IMR-90 (cell line): ENCODE data around the gene MGLL. TPM values are rescaled to one million over a fixed set of nuclear protein-coding genes. Genes with fewer than 3 reads are reported as not detected.

Experiments
- ATAC-seq: fragments of 200-7000 bp; cut with Tn5 transposase; 2 replicates; pipeline ENCODE4 v1.9.1; 2020; ENCODE audit warnings: low read depth, mild to moderate bottlenecking, moderate library complexity
- BruUV-seq: library from RNA; stranded (reverse); fragments of 400-500 nt; replicated peaks from 2 replicates; lab custom pipeline; 2021; lab: Mats Ljungman, UMichigan
- CTCF ChIA-PET: fragments of 300-600 bp; formaldehyde crosslinking; extraction: SDS; loops from one replicate; lab custom pipeline; 2021; ENCODE audit warnings: antibody characterized with exemption; lab: Yijun Ruan, JAX
- POLR2A ChIA-PET: fragments of 300-600 bp; sonication (Branson Sonifier 250); formaldehyde crosslinking; loops from one replicate; lab custom pipeline; 2022; ENCODE audit warnings: antibody characterized with exemption; ENCODE audit not compliant: unreplicated experiment; lab: Charles Lee
- DNase-seq: peaks from one replicate; pipeline ENCODE4 v3.0.0; 2013
- H2AFZ ChIP-seq: replicated peaks from 2 replicates; pipeline ENCODE3; 2013; ENCODE audit warnings: low read length, mild to moderate bottlenecking; ENCODE audit not compliant: poor library complexity
- H2AK5ac ChIP-seq: 2 replicates; pipeline ENCODE4 v1.6.1; 2013; ENCODE audit warnings: low read depth, low read length, inconsistent platforms
- H2AK9ac ChIP-seq: replicated peaks from 2 replicates; pipeline ENCODE3; 2013; ENCODE audit warnings: mild to moderate bottlenecking, low read depth, low read length, moderate library complexity; ENCODE audit not compliant: poor library complexity
- H2BK120ac ChIP-seq: 2 replicates; pipeline ENCODE4 v1.6.1; 2013; ENCODE audit warnings: low read depth, low read length, inconsistent platforms
- H2BK15ac ChIP-seq: 3 replicates; pipeline ENCODE4 v1.6.1; 2013; ENCODE audit warnings: low read depth, low read length, inconsistent platforms
- H2BK20ac ChIP-seq: 2 replicates; pipeline ENCODE4 v1.6.1; 2013; ENCODE audit warnings: low read depth, mild to moderate bottlenecking, inconsistent platforms, low read length, moderate library complexity
- H2BK5ac ChIP-seq: 2 replicates; pipeline ENCODE4 v1.6.1; 2013; ENCODE audit warnings: mild to moderate bottlenecking, low read depth, low read length, inconsistent platforms; ENCODE audit not compliant: poor library complexity, severe bottlenecking
- H3K14ac ChIP-seq: replicated peaks from 2 replicates; pipeline ENCODE4 v1.6.1; 2013; ENCODE audit warnings: low read depth, low read length, inconsistent platforms
- H3K18ac ChIP-seq: 2 replicates; pipeline ENCODE4 v1.6.1; 2013; ENCODE audit warnings: low read depth, low read length, control low read depth
- H3K23ac ChIP-seq: 2 replicates; pipeline ENCODE4 v1.6.1; 2013; ENCODE audit warnings: low read depth, low read length, inconsistent platforms
- H3K27ac ChIP-seq: 2 replicates; pipeline ENCODE4 v1.5.1; 2013; ENCODE audit warnings: mild to moderate bottlenecking, control low read depth, low read length; ENCODE audit not compliant: insufficient read depth
- H3K27me3 ChIP-seq: 2 replicates; pipeline ENCODE4 v1.6.1; 2013; ENCODE audit warnings: low read length; ENCODE audit not compliant: control insufficient read depth, insufficient read depth
- H3K36me3 ChIP-seq: 2 replicates; pipeline ENCODE4 v1.6.1; 2013; ENCODE audit warnings: low read length, mixed read lengths; ENCODE audit not compliant: control insufficient read depth, insufficient read depth
- H3K4ac ChIP-seq: 2 replicates; pipeline ENCODE4 v1.6.1; 2013; ENCODE audit warnings: low read depth, low read length, inconsistent platforms
- H3K4me1 ChIP-seq: 2 replicates; pipeline ENCODE4 v1.6.1; 2013; ENCODE audit warnings: low read length, mixed read lengths; ENCODE audit not compliant: control insufficient read depth, insufficient read depth
- H3K4me2 ChIP-seq: 2 replicates; pipeline ENCODE4 v1.6.1; 2013; ENCODE audit warnings: low read depth, mild to moderate bottlenecking, control low read depth, low read length, moderate library complexity
- H3K4me3 ChIP-seq: 2 replicates; pipeline ENCODE4 v1.5.1; 2013; ENCODE audit warnings: low read depth, mild to moderate bottlenecking, control low read depth, low read length, moderate library complexity; ENCODE audit not compliant: insufficient read depth
- H3K56ac ChIP-seq: 2 replicates; pipeline ENCODE4 v1.6.1; 2013; ENCODE audit warnings: low read length, inconsistent platforms; ENCODE audit not compliant: insufficient read depth; ENCODE audit errors: extremely low read depth
- H3K79me1 ChIP-seq, 2 experiments: 2 replicates each; pipeline ENCODE4 v1.6.1; 2013; ENCODE audit warnings: low read length in 2 of 2, inconsistent platforms in 1 of 2, low read depth in 1 of 2
- H3K9ac ChIP-seq: 2 replicates; pipeline ENCODE4 v1.6.1; 2013; ENCODE audit warnings: low read depth, low read length, control low read depth
- H3K9me1 ChIP-seq: 2 replicates; pipeline ENCODE4 v1.6.1; 2013; ENCODE audit warnings: low read length, inconsistent platforms; ENCODE audit not compliant: insufficient read depth
- H3K9me3 ChIP-seq: 2 replicates; pipeline ENCODE4 v1.6.1; 2013; ENCODE audit warnings: low read length; ENCODE audit not compliant: control insufficient read depth, insufficient read depth
- H4K20me1 ChIP-seq: 2 replicates; pipeline ENCODE4 v1.6.1; 2013; ENCODE audit warnings: low read length, inconsistent platforms; ENCODE audit not compliant: insufficient read depth
- H4K5ac ChIP-seq: 2 replicates; pipeline ENCODE4 v1.6.1; 2013; ENCODE audit warnings: mild to moderate bottlenecking, low read depth, low read length, control low read depth
- H4K8ac ChIP-seq, 2 experiments: 2 replicates each; pipeline ENCODE4 v1.6.1; 2013; ENCODE audit warnings: low read depth in 2 of 2, low read length in 2 of 2, control low read depth in 1 of 2, inconsistent platforms in 1 of 2
- H4K91ac ChIP-seq: 2 replicates; pipeline ENCODE4 v1.6.1; 2013; ENCODE audit warnings: low read depth, low read length, inconsistent platforms; ENCODE audit not compliant: insufficient read depth
- BHLHE40 ChIP-seq: fragments of 150-350 bp; IDR thresholded peaks from 2 replicates; pipeline ENCODE4 v1.6.1; 2016; ENCODE audit warnings: mild to moderate bottlenecking, low read depth, low read length
- MAFK ChIP-seq: IDR thresholded peaks from 2 replicates; pipeline ENCODE4 v1.6.1; 2012; ENCODE audit warnings: low read depth, low read length, improper control_type of control experiment
- NFE2L2 ChIP-seq: fragments of 150-350 bp; IDR thresholded peaks from 2 replicates; pipeline ENCODE4 v1.6.1; 2016; ENCODE audit warnings: low read depth, mild to moderate bottlenecking, low read length
- POLR2A ChIP-seq: IDR thresholded peaks from 2 replicates; pipeline ENCODE4 v1.6.1; 2012; ENCODE audit warnings: mild to moderate bottlenecking, low read depth, low read length
- RFX5 ChIP-seq: IDR thresholded peaks from 2 replicates; pipeline ENCODE4 v1.8.0; 2012; ENCODE audit warnings: low read depth, mild to moderate bottlenecking, low read length, moderate library complexity
- SMC3 ChIP-seq: fragments of 150-350 bp; IDR thresholded peaks from 2 replicates; pipeline ENCODE4 v1.6.1; 2016; ENCODE audit warnings: low read depth, mild to moderate bottlenecking, antibody characterized with exemption, low read length, moderate library complexity
- WGBS, 2 experiments: methylation state at CpG; one replicate each; pipeline versions ENCODE4 v1.1.5 to v1.1.7; 2013; ENCODE audit warnings: missing lambda C conversion rate in 2 of 2; ENCODE audit not compliant: insufficient read length in 1 of 2; ENCODE audit errors: extremely low coverage in 2 of 2; 5-methylcytosine and 5-hydroxymethylcytosine counted together
- dilution Hi-C: fragments of 300-500 bp; cut with HindIII; formaldehyde crosslinking; loops from one replicate; pipeline ENCODE4 v1.14.3; 2018; ENCODE audit warnings: low sequenced_read_pairs; ENCODE audit not compliant: unreplicated experiment
- in situ Hi-C: fragments of 300-500 bp; cut with MboI; formaldehyde crosslinking; loops from 3 replicates; pipeline ENCODE4 v1.14.3; 2019; ENCODE audit warnings: low sequenced_read_pairs, inconsistent platforms, mixed read lengths
- intact Hi-C: fragments of 100-400 bp; cut with micrococcal nuclease; formaldehyde crosslinking; loops from 2 replicates; pipeline ENCODE4 v1.10.0; 2022
- polyA plus RNA-seq, 3 experiments: library from polyadenylated mRNA; depleted of rRNA; stranded (reverse); fragments of >200 nt; gene quantifications; 2 replicates each; pipeline ENCODE4 v1.2.3, GENCODE V29; 2012; ENCODE audit warnings: low replicate concordance in 1 of 3
- total RNA-seq: library from RNA; depleted of rRNA; stranded (reverse); fragments of >200 nt; gene quantifications from 2 replicates; pipeline ENCODE4 v1.2.3, GENCODE V29; 2012
- TF ChIP-seq, protein P1 (sequence below): fragments of 150-350 bp; IDR thresholded peaks from 2 replicates; pipeline ENCODE4 v1.6.1; 2017; ENCODE audit warnings: mild to moderate bottlenecking, antibody characterized with exemption, low read length, low read depth

The MGLL gene
- total and polyA plus RNA-seq, 2 of the 4 experiments (the other 2 are of a cell fraction): 23.7 to 60.6 TPM

DNA sequence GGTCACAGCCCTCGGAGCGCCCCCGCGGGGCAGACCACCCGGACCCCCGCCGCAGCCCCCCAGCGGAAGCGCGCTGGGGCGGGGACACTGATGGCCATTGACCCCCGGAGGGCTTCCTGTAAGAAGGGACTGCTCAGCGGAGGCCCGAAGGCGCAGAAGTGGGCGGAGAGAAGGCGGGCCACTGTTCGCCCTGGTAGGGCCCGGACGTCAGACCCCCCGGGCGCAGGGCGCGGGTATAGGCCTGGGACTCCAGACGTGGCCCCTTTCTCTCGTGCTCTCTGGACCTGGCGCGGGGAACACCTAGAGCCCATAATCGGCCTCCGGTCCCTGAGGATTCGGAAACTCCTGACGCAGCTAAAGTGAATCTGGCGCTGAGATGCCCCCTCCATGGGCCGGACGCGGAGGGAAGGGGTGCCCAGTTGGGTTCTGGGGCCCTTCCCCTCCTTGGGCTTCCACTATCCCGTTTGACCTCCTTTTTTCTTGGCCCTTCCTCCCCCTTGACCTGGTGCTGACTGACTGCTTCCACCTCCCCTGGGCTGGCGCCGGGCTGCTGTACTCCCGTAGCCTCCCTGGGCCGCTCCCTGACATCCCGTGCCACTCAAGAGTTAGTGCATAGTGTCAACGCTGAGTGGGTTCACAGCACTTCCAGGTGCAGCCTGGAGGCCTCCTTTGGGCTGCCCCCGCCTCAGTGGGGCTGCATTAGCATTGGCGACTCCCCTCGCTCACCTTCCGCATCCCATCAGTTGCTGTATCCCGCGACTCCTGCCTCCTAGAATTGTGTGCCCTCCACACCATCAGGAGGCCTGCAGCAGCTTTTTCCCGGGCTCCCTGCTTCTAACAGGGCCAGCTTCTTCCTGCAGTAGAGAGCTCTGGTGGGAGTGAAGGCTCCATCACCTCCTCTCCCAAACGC lies 148.9 kb downstream of the MGLL start:
- H3K9ac ChIP-seq: peak overlapping the region; percentile 81
- H4K91ac ChIP-seq: peak overlapping the region; percentile 15; the same call in 1 of the 2 replicates
- peaks cover 19 to 35% of the 10 kb centered on the region in 2 experiments for H3K79me1 ChIP-seq
- intact Hi-C loops (no loop called here), in situ Hi-C loops (no loop called here), dilution Hi-C loops (no loop called here)
- H3K14ac ChIP-seq: peak overlapping the region; percentile 58; the same call in 1 of the 2 replicates
- DNase-seq (peak; percentile 57), ATAC-seq (peak; percentile 78)
- no TSS peak for BruUV-seq
- peak overlapping the region; percentile 61 to 63; a peak in 1 of 4 replicates for H4K8ac ChIP-seq
- H3K9me1 ChIP-seq: peaks cover 10% of the 10 kb centered on the region; the same call in 1 of the 2 replicates
- H3K56ac ChIP-seq: no peak overlapping the region
- 0 out of 2 replicates have a peak overlapping the region, but pooled peaks have one; percentile 46 for H3K23ac ChIP-seq
- WGBS, 2 experiments: 26% methylated on average over 7 of the region's 51 CpGs; no CpG with 5 or more reads in 1 of the 2 experiments
- H3K4me2 ChIP-seq: peak overlapping the region; percentile 59
- no peak overlapping the region for H3K18ac ChIP-seq
- H3K36me3 ChIP-seq: peaks cover 21% of the 10 kb centered on the region
- TF ChIP-seq RFX5 (no peak), MAFK (peak; percentile 10; the same call in 1 of the 2 replicates), BHLHE40 (no peak), POLR2A (peak; percentile 39; the same call in 1 of the 2 replicates), SMC3 (no peak), NFE2L2 (no peak)
- TF ChIP-seq, protein P1, sequence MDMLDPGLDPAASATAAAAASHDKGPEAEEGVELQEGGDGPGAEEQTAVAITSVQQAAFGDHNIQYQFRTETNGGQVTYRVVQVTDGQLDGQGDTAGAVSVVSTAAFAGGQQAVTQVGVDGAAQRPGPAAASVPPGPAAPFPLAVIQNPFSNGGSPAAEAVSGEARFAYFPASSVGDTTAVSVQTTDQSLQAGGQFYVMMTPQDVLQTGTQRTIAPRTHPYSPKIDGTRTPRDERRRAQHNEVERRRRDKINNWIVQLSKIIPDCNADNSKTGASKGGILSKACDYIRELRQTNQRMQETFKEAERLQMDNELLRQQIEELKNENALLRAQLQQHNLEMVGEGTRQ: no peak
- peak overlapping the region; percentile 64 for H2BK5ac ChIP-seq
- H2BK120ac ChIP-seq: no peak overlapping the region; the same call in 1 of the 2 replicates
- H3K4ac ChIP-seq: peak overlapping the region; percentile 92
- peak overlapping the region; percentile 97 for H2AK9ac ChIP-seq
- peaks cover 10% of the 10 kb centered on the region for H3K4me1 ChIP-seq
- H4K20me1 ChIP-seq: no peaks in the 10 kb centered on the region; the same call in none of the 2 replicates
- H3K27ac ChIP-seq: peak overlapping the region; percentile 82; the same call in 1 of the 2 replicates
- H2AK5ac ChIP-seq: peak overlapping the region; percentile 61; the same call in 1 of the 2 replicates
- no peak overlapping the region; the same call in 1 of the 2 replicates for H4K5ac ChIP-seq
- H3K9me3 ChIP-seq: no peaks in the 10 kb centered on the region
- peak overlapping the region; percentile 98 for H2AFZ ChIP-seq
- ChIA-PET POLR2A (no interaction called here), CTCF (interaction anchor here (0.5 kb wide), 1 partner anchor 15 kb away, joined by 3 read pairs; no protein-coding TSS in a partner anchor)
- no peaks in the 10 kb centered on the region for H3K27me3 ChIP-seq
- H2BK20ac ChIP-seq: no peak overlapping the region
- H2BK15ac ChIP-seq: no peak overlapping the region
- peak overlapping the region; percentile 97 for H3K4me3 ChIP-seq
